NB4 (cell line): ENCODE results near the gene GARS1.

Experiments used
- CTCF ChIP-seq: IDR thresholded peaks from one replicate; pipeline ENCODE4 v1.5.1; 2012; ENCODE audit warnings: low read depth, low read length
- POLR2A ChIP-seq: IDR thresholded peaks from 2 replicates; pipeline ENCODE4 v1.6.1; 2011; ENCODE audit warnings: mild to moderate bottlenecking; ENCODE audit not compliant: insufficient read length; ENCODE audit errors: extremely low read depth

DNA sequence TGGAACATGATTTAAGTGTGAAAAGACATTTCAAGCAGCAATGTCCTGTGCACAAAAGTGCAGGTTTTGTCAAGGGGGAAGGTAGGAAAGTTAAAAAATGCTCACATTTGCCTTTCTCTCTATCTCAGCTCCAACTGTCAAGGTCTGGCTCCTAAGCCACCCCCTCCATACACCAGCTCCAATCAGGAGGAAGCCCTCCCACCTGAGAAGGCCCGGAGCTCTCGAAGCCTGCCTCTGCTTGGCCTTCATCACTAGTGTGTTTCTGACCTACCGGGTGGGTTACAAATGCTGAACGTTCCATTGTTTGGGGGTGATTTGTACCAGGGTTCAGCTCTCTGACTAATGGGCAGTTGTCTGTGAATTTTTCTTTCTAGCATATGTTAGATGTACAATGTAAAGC is 73.4 kb downstream of the GARS1 start:
- no peak for TF ChIP-seq CTCF
- TF ChIP-seq POLR2A, result no peak
